DND-41 (cell line): ENCODE results near the gene ITPR2.

Experiments used
- CTCF ChIP-seq: IDR thresholded peaks from 2 replicates; pipeline ENCODE4 v1.5.1; 2012; ENCODE audit warnings: borderline replicate concordance, low read length, moderate library complexity, mild to moderate bottlenecking; ENCODE audit not compliant: poor library complexity, severe bottlenecking; ENCODE audit errors: extremely low read depth
- EZH2 ChIP-seq: IDR thresholded peaks from 3 replicates; pipeline ENCODE4 v1.6.1; 2012; ENCODE audit warnings: borderline replicate concordance, low read depth, mild to moderate bottlenecking, moderate library complexity, low read length, inconsistent platforms; ENCODE audit not compliant: severe bottlenecking

GRCh38 chr12:26727482-26728204 is 105.4 kb downstream of the ITPR2 start:
- TF ChIP-seq CTCF (no peak), EZH2 (no peak)
